ENCODE data around the gene DYRK3.
A peak's percentile ranks its signal among the peaks of the same experiment; 100 is the strongest.

DYRK3 gene

GRCh38 chr1:206684478-206685333, 49.4 kb downstream of the DYRK3 start, which contains the start of gene MAPKAPK2:
Gene MAPKAPK2 (plus strand): TSS chr1:206684905. CDS start chr1:206685230, 325 bp downstream.
- DNase-seq = peak; percentile 72

DNA sequence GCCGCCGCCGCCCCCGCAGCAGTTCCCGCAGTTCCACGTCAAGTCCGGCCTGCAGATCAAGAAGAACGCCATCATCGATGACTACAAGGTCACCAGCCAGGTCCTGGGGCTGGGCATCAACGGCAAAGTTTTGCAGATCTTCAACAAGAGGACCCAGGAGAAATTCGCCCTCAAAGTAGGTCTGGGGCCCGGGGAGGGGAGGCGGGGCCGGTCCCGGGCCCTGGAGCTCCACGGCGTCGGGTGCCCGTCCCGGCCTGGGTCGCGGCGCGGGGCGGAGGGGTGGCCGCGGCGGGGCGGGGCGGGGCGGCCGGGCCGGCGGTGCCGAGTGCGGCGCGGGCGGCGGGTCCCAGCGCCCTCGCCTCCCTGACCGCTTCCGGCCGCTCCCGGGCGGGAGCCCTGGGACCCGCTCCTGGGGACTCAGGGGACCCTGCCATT, 50.0 kb downstream of the DYRK3 start:
- DNase-seq = no peak

DNA sequence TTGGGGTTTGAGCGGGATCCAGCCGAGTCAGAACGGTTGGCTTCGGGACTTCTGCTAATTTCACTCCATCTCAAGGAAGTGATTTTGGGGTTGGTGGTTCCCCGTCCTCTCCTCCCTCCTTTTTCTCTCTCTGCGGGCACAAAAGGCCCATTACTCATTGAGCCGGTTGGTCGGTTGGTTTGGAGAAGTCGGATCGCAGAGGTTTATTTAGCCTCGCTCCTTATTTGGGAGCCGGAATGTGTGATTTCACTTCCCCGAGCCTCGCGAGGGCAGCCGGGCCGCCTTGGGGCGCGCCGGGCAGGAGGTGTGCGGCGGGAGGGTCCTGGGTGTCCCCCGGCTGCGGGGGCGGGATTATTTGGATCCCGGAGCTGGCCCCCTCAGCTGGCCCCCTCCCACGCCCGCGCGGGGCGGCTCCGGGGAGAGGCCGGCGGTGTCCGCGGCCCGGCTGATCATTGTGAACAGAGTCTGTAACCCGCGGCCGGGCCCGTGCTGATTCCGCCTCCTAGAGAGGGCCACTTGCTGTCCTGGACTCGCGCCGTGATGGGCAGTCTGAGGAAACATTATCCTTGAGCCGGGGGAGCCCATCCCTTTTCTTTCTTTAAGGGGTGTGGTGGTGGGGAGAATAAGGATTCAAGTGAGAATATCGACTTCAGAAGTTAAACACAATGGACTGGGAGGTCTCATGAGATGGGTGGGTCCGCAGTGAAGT, 50.6 kb downstream of the DYRK3 start:
- peak; percentile 77 for DNase-seq

- no peak for DNase-seq
Measured at GRCh38 chr1:206686478-206687249, 51.3 kb downstream of the DYRK3 start.

GRCh38 chr1:206687251-206687914, 52.0 kb downstream of the DYRK3 start:
- no peak for DNase-seq

DNA sequence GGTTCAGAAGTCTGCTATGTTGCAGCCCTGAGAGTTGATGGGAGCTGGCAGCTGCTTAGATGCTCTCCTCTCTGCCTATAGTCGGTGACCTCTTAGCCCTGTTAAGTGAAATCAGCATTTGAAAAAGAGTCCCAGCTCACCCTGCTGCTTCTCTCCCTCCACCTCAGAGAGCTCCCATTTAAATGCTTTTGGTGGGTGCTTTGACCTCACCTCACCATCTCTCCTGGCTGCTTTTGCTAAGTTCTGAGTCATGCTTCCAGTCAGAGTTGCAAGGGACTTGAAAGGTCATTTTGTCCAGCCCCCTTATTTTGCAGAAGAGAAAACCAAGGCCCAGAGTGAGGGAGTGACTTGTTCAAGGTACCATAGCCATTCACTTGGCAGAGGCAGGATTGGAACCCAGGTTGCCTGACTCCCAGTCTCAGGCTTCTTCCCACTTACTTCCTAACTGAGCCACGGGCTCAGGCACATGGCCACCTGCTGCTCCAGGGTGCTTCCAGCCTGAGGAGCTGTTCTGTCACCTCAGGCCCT, 52.6 kb downstream of the DYRK3 start:
- no peak for DNase-seq

DNA sequence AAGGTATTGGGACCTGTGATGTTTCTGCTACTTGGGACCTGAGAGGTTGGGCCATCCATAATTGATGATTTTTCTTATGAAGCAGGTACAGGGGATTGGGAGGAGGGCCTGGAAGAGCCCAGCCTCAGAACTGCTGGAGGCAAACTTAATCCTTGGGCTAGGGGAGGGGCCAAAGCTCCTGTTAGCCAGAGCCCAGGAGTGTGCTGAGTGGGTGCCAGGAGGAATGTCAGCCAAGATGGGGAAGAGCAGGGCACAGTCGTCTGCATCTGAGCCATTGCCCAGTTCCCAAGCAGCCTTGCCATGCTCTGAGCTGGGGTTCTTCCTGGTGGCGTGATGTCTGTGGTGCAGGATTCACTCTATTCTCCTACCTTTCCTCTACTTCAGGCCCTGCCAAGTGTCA, 55.2 kb downstream of the DYRK3 start:
- DNase-seq = no peak

DNA sequence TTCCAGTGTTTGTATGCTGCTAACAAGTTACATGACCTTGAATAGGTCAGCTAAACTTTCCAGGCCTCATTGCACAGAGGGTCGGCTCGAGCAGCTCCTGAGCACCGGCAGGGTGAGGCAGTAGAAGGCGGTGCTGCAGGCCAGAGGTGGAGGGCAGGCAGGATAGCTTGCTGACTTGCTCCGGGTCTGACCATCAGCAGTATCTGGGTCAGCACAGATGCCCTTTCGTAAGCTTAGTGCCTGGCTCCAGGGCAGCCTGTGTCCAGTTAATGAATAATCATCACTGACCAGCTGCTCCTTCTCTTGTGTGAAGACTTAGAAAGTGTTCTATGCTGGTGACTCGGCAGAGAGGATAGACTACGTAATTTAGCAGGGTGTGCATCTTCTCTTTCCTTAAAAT, 56.3 kb downstream of the DYRK3 start:
- DNase-seq = no peak

DNA sequence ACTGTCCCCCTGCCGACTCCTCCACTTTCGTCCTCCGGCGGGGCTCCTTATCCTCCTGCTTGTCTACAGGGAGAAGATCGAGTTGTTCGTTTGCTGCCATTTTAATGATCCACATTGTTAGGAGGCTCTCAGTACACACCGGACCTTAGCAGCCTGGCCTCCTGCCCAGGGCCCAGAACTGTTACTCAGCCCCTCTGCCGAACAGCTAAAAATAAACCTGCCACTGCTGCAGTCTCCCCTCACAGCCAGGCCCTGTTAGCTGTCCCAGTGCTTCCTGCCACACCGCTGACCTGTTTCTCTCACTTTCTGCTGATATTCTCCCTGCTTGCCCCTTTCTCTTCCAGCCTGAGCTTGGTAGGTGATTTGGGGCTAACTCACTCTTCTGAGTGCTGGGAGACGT, 57.7 kb downstream of the DYRK3 start:
- peak; percentile 66 for DNase-seq

DNA sequence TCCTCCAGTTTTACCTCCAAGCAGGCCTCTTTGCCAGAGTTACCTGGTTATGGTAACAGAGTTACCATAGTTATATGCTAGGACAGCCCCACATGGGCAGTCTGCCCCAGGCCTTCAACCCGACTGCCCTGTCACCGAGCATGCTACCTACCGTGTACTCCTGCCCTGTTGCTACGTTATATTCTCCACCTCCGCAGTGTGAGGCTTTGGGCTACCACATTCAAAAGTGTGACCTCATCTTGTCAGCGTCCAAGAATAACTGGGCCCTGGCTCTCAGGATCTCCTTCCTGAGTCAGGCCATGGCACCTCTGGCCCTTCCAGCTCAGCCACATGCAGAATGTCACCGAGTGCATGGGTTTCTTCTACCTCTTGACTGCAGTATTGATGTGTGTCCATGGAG, 58.3 kb downstream of the DYRK3 start:
- no peak for DNase-seq

DNA sequence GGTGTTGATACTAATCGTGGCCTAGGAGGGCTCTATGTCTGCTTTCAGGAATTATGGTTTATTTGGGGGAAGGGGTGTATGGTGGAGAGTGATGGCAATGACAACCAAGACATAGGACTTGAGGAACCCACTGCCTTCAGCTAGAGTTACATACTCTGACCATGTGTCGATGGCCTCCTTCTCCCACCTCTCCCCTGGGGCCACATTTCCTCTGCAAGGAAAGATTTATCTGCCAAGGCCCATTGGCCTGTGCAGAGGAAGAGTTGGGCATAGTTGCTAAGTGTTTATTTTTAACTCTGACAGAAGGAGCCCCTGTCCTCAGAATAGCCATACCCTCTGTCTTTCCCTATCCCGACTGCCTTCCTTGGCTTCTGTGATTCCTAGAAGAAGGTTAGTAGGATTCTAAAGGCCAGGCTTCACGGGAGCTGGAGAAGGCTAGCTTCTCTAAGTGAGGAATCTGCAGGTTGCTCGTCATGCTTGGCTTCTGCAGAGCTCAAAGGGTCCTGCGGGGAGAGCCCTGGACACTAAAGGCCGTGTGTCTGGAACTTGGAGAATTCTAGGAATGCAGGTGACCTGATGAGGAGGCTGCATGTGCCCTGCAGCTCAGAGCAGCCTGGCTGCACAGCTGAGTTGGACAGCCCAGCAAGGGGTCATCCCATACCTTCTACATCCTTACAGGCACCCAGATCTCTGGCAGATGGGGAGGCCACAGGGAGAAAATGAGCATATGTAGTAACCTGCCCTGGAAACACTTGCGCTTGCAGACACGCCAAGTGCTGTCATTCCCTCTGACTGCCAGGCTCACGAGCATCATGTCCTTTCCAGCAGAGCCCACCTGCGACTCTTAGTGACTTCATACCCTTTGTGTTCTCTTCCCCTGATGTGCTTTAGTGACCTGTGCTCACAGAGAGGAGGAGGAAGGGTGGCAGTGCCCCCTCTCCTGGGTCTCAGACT, 59.1 kb downstream of the DYRK3 start:
- DNase-seq = no peak

DNA sequence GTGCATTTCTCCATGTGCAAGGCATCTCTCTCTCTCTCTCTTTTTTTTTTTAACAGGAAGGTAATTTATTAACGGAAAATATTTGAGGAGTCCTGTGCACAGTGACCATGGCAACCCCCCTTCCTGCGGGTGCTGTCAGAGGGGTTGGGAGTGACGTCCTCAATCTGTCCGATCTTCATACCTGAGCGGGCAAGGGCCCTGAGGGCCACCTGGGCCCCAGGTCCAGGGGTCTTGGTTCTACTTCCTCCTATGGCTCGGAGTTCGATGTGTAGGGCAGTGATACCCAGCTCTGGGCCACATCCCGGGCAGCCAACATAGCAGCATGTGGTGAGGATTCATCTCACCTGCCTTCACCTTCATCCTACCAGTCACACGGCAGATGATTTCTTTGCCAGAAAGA, 60.4 kb downstream of the DYRK3 start:
- DNase-seq = no peak

GRCh38 chr1:206696812-206697585, 61.7 kb downstream of the DYRK3 start:
- no peak for DNase-seq

GRCh38 chr1:206698011-206698410, 62.7 kb downstream of the DYRK3 start:
- DNase-seq = no peak

All from fibroblast of skin of abdomen (primary cell).